ENCODE results near the gene APBA1.

APBA1 gene

GRCh38 chr9:69580582-69581214 lies 91.5 kb downstream of the APBA1 start:
- peaks cover 34% of the 10 kb centered on the region for H3K27me3 Mint-ChIP-seq
- no peak overlapping the region for H3K27ac Mint-ChIP-seq
- H3K9me3 Mint-ChIP-seq, result no peaks in the 10 kb centered on the region
- H3K4me1 Mint-ChIP-seq, result no peaks in the 10 kb centered on the region
- no peak overlapping the region for H3K4me3 Mint-ChIP-seq
- DNase-seq (no peak), ATAC-seq (no peak)

GRCh38 chr9:69579760-69580581 lies 92.2 kb downstream of the APBA1 start:
- DNase-seq, result no peak
- H3K4me3 Mint-ChIP-seq, result no peak overlapping the region
- H3K4me1 Mint-ChIP-seq, result no peaks in the 10 kb centered on the region
- H3K27ac Mint-ChIP-seq, result peak overlapping the region in 1 of 2 donors; percentile 27
- peaks cover 28% of the 10 kb centered on the region for H3K27me3 Mint-ChIP-seq
- no peaks in the 10 kb centered on the region for H3K9me3 Mint-ChIP-seq
- ATAC-seq, result no peak

GRCh38 chr9:69579032-69579758 lies 93.0 kb downstream of the APBA1 start:
- Mint-ChIP-seq H3K27ac (peak overlapping the region in 1 of 2 donors; percentile 27), H3K9me3 (no peaks in the 10 kb centered on the region), H3K4me3 (no peak overlapping the region), H3K27me3 (peaks cover 28% of the 10 kb centered on the region), H3K4me1 (no peaks in the 10 kb centered on the region)
- ATAC-seq (no peak), DNase-seq (no peak)

GRCh38 chr9:69578026-69578425 lies 94.1 kb downstream of the APBA1 start:
- H3K4me1 Mint-ChIP-seq, result no peaks in the 10 kb centered on the region
- H3K27ac Mint-ChIP-seq, result no peak overlapping the region
- DNase-seq, result no peak
- no peaks in the 10 kb centered on the region for H3K9me3 Mint-ChIP-seq
- no peak for ATAC-seq
- peaks cover 28% of the 10 kb centered on the region for H3K27me3 Mint-ChIP-seq
- H3K4me3 Mint-ChIP-seq, result no peak overlapping the region

- Mint-ChIP-seq H3K4me3 (no peak overlapping the region), H3K27ac (no peak overlapping the region), H3K27me3 (peaks cover 37% of the 10 kb centered on the region), H3K9me3 (peaks cover 0 to 4% of the 10 kb centered on the region in 2 donors), H3K4me1 (no peaks in the 10 kb centered on the region)
- DNase-seq (no peak), ATAC-seq (no peak)
These were observed 95.0 kb downstream of the APBA1 start for GRCh38 chr9:69577123-69577522.

GRCh38 chr9:69574057-69574456 lies 98.1 kb downstream of the APBA1 start:
- no peak for ATAC-seq

GRCh38 chr9:69573651-69574050 lies 98.5 kb downstream of the APBA1 start:
- Mint-ChIP-seq H3K27me3 (peaks cover 17% of the 10 kb centered on the region), H3K9me3 (peaks cover 0 to 4% of the 10 kb centered on the region in 2 donors), H3K4me3 (no peak overlapping the region), H3K27ac (no peak overlapping the region), H3K4me1 (no peaks in the 10 kb centered on the region)
- ATAC-seq (no peak), DNase-seq (no peak)

More at GRCh38 chr9:69574057-69574456, 98.1 kb downstream of the APBA1 start:
- peaks cover 0 to 4% of the 10 kb centered on the region in 2 donors for H3K9me3 Mint-ChIP-seq
- DNase-seq, result no peak
- H3K27me3 Mint-ChIP-seq, result peaks cover 21% of the 10 kb centered on the region
- H3K27ac Mint-ChIP-seq, result no peak overlapping the region
- no peak overlapping the region for H3K4me3 Mint-ChIP-seq
- no peaks in the 10 kb centered on the region for H3K4me1 Mint-ChIP-seq

- peaks cover 10% of the 10 kb centered on the region for H3K27me3 Mint-ChIP-seq
- H3K4me3 Mint-ChIP-seq, result no peak overlapping the region
- ATAC-seq, result no peak
- H3K27ac Mint-ChIP-seq, result no peak overlapping the region
- H3K4me1 Mint-ChIP-seq, result no peaks in the 10 kb centered on the region
- no peak for DNase-seq
- peaks cover 0 to 4% of the 10 kb centered on the region in 2 donors for H3K9me3 Mint-ChIP-seq
These were observed 99.6 kb downstream of the APBA1 start for GRCh38 chr9:69572611-69573010.

- Mint-ChIP-seq H3K4me1 (no peaks in the 10 kb centered on the region), H3K4me3 (no peak overlapping the region), H3K9me3 (peaks cover 0 to 4% of the 10 kb centered on the region in 2 donors), H3K27ac (no peak overlapping the region), H3K27me3 (peaks cover 10% of the 10 kb centered on the region)
- ATAC-seq, result no peak
- no peak for DNase-seq
These were observed 101.1 kb downstream of the APBA1 start for GRCh38 chr9:69571032-69571431.

- peaks cover 10% of the 10 kb centered on the region for H3K27me3 Mint-ChIP-seq
- no peaks in the 10 kb centered on the region for H3K4me1 Mint-ChIP-seq
- no peak for ATAC-seq
- DNase-seq, result no peak
- H3K27ac Mint-ChIP-seq, result no peak overlapping the region
- no peak overlapping the region for H3K4me3 Mint-ChIP-seq
- peaks cover 0 to 4% of the 10 kb centered on the region in 2 donors for H3K9me3 Mint-ChIP-seq
These were observed 102.3 kb downstream of the APBA1 start for GRCh38 chr9:69569738-69570451.

GRCh38 chr9:69564557-69564956 lies 107.6 kb downstream of the APBA1 start:
- ATAC-seq (no peak), DNase-seq (no peak)
- H3K9me3 Mint-ChIP-seq, result no peaks in the 10 kb centered on the region
- no peak overlapping the region for H3K4me3 Mint-ChIP-seq
- no peaks in the 10 kb centered on the region for H3K4me1 Mint-ChIP-seq
- no peak overlapping the region for H3K27ac Mint-ChIP-seq
- H3K27me3 Mint-ChIP-seq, result peaks cover 8% of the 10 kb centered on the region

- Mint-ChIP-seq H3K4me3 (no peak overlapping the region), H3K27me3 (peaks cover 26% of the 10 kb centered on the region), H3K9me3 (no peaks in the 10 kb centered on the region), H3K27ac (no peak overlapping the region), H3K4me1 (no peaks in the 10 kb centered on the region)
- no peak for ATAC-seq
- no peak for DNase-seq
These were observed 113.0 kb downstream of the APBA1 start for GRCh38 chr9:69559126-69559525.

GRCh38 chr9:69556707-69557106 lies 115.5 kb downstream of the APBA1 start:
- no peak overlapping the region for H3K27ac Mint-ChIP-seq
- no peak for DNase-seq
- no peak for ATAC-seq
- no peak overlapping the region for H3K4me3 Mint-ChIP-seq
- peaks cover 35% of the 10 kb centered on the region for H3K27me3 Mint-ChIP-seq
- no peaks in the 10 kb centered on the region for H3K9me3 Mint-ChIP-seq
- H3K4me1 Mint-ChIP-seq, result no peaks in the 10 kb centered on the region

GRCh38 chr9:69555802-69556201 lies 116.4 kb downstream of the APBA1 start:
- Mint-ChIP-seq H3K27me3 (peaks cover 38% of the 10 kb centered on the region), H3K4me1 (no peaks in the 10 kb centered on the region), H3K9me3 (no peaks in the 10 kb centered on the region), H3K27ac (no peak overlapping the region), H3K4me3 (no peak overlapping the region)
- no peak for DNase-seq
- ATAC-seq, result no peak

GRCh38 chr9:69554945-69555344 lies 117.2 kb downstream of the APBA1 start:
- no peak overlapping the region for H3K4me3 Mint-ChIP-seq
- no peak overlapping the region for H3K27ac Mint-ChIP-seq
- H3K4me1 Mint-ChIP-seq, result no peaks in the 10 kb centered on the region
- ATAC-seq, result no peak
- H3K9me3 Mint-ChIP-seq, result no peaks in the 10 kb centered on the region
- peaks cover 44% of the 10 kb centered on the region for H3K27me3 Mint-ChIP-seq
- DNase-seq, result no peak

Measured in stimulated activated naive CD8-positive, alpha-beta T cell treated with anti-CD3 and anti-CD28 coated beads, Interleukin-15, amount 100 ng/mL, for 72 hours (primary cell).